ENCODE data around the gene CCDC78.
A peak's percentile ranks its signal among the peaks of the same experiment; 100 is the strongest.
"Not testable (repeated sequence)": the region's sequence is repeated elsewhere in the genome, so short reads cannot be mapped to it uniquely, and the experiment has no call there.

The CCDC78 gene

GRCh38 chr16:760545-761343 lies 34.5 kb upstream of the CCDC78 start, which contains the start of gene MSLN:
Gene MSLN (plus strand): TSS chr16:760734. CDS start chr16:762681, 1,947 bp downstream.
- no peak for DNase-seq

- DNase-seq = no peak
Measured at GRCh38 chr16:760065-760464, 33.8 kb upstream of the CCDC78 start.

GRCh38 chr16:759110-759910 lies 33.1 kb upstream of the CCDC78 start:
- no peak for DNase-seq

GRCh38 chr16:756428-756827 lies 30.2 kb upstream of the CCDC78 start:
- no peak for DNase-seq

- DNase-seq = no peak
Measured at GRCh38 chr16:754656-755055, 28.4 kb upstream of the CCDC78 start.

GRCh38 chr16:754121-754607 lies 27.9 kb upstream of the CCDC78 start:
- not testable (repeated sequence) for DNase-seq

GRCh38 chr16:752007-752312 lies 25.7 kb upstream of the CCDC78 start:
- DNase-seq = no peak

- DNase-seq = no peak
Measured at GRCh38 chr16:751152-752006, 25.1 kb upstream of the CCDC78 start.

GRCh38 chr16:750485-750884 lies 24.2 kb upstream of the CCDC78 start:
- no peak for DNase-seq

GRCh38 chr16:749010-749409 lies 22.8 kb upstream of the CCDC78 start:
- no peak for DNase-seq

GRCh38 chr16:747978-748746 lies 21.9 kb upstream of the CCDC78 start:
- DNase-seq = no peak

- no peak for DNase-seq
Measured at GRCh38 chr16:746637-747036, 20.4 kb upstream of the CCDC78 start.

- DNase-seq = peak; percentile 38
Measured at GRCh38 chr16:745739-746138, 19.5 kb upstream of the CCDC78 start.

- no peak for DNase-seq
Measured at GRCh38 chr16:743794-744500, 17.7 kb upstream of the CCDC78 start.

- not testable (repeated sequence) for DNase-seq
Measured at GRCh38 chr16:742894-743293, 16.7 kb upstream of the CCDC78 start.

GRCh38 chr16:741986-742629 lies 15.9 kb upstream of the CCDC78 start:
- DNase-seq = no peak

GRCh38 chr16:740764-741505 lies 14.7 kb upstream of the CCDC78 start, which contains the start of gene CIAO3:
Gene CIAO3 (minus strand): TSS chr16:740997. CDS start chr16:740985, 12 bp downstream.
- peak; percentile 91 for DNase-seq

GRCh38 chr16:740459-740763 lies 14.2 kb upstream of the CCDC78 start:
- no peak for DNase-seq

- no peak for DNase-seq
Measured at GRCh38 chr16:739560-740458, 13.6 kb upstream of the CCDC78 start.
